GM10266 (cell line): ENCODE data around the gene JAGN1.

Source experiments
- DNase-seq: peaks from one replicate; pipeline ENCODE4 v3.0.0; 2012; ENCODE audit errors: extremely low spot score
- CTCF ChIP-seq: IDR thresholded peaks from 2 replicates; pipeline ENCODE4 v1.5.1; 2012; ENCODE audit warnings: mild to moderate bottlenecking, low read depth; ENCODE audit not compliant: control insufficient read depth, insufficient read depth; ENCODE audit errors: missing control alignments

JAGN1 gene

GRCh38 chr3:9913601-9914000, 23.2 kb downstream of the JAGN1 start:
- TF ChIP-seq CTCF, result no peak
- DNase-seq, result no peak

- TF ChIP-seq CTCF, result no peak
- DNase-seq, result no peak
Observed at GRCh38 chr3:9914011-9914410, 23.6 kb downstream of the JAGN1 start.

- TF ChIP-seq CTCF, result no peak
- DNase-seq, result peak; percentile 62
Observed at GRCh38 chr3:9914559-9915253, 24.3 kb downstream of the JAGN1 start.

- peak; percentile 53 for TF ChIP-seq CTCF
- DNase-seq, result peak; percentile 50
Observed at GRCh38 chr3:9915254-9916141, 25.1 kb downstream of the JAGN1 start.

GRCh38 chr3:9916346-9916733, 25.9 kb downstream of the JAGN1 start:
- TF ChIP-seq CTCF, result no peak
- DNase-seq, result no peak

- no peak for TF ChIP-seq CTCF
- DNase-seq, result peak; percentile 43
Observed at GRCh38 chr3:9916734-9917680, 26.6 kb downstream of the JAGN1 start, which contains the start of gene IL17RC. TSS of gene IL17RC (plus strand) at chr3:9917098. CDS start at chr3:9917316, 218 bp downstream.
